Suprapubic skin (tissue), 3 donors: ENCODE measurements around the gene RPTN.

Experiments
- EP300 ChIP-seq: sonication (generic); formaldehyde crosslinking; IDR thresholded peaks from one replicate; pipeline ENCODE4 v1.6.1; 2017; ENCODE audit warnings: antibody characterized with exemption
- POLR2A ChIP-seq, 2 donors: fragments of 450-650 bp; IDR thresholded peaks; one replicate each; pipeline ENCODE4 v1.6.1; 2017; ENCODE audit warnings: antibody characterized with exemption in 2 of 2, mild to moderate bottlenecking in 2 of 2, moderate library complexity in 2 of 2
- TF ChIP-seq, protein P1 (sequence below), 2 donors: fragments of 200-600 bp in 1 of 2; fragments of 450-650 bp in 1 of 2; sonication (generic) in 1 of 2; IDR thresholded peaks; one replicate each; pipeline ENCODE4 v1.5.1; 2016 to 2019; ENCODE audit warnings: antibody characterized with exemption in 2 of 2, mild to moderate bottlenecking in 1 of 2, moderate library complexity in 1 of 2

- TF ChIP-seq EP300 (no peak), POLR2A (IDR thresholded peaks at IDR 0.05) (no peak)
- TF ChIP-seq, protein P1, sequence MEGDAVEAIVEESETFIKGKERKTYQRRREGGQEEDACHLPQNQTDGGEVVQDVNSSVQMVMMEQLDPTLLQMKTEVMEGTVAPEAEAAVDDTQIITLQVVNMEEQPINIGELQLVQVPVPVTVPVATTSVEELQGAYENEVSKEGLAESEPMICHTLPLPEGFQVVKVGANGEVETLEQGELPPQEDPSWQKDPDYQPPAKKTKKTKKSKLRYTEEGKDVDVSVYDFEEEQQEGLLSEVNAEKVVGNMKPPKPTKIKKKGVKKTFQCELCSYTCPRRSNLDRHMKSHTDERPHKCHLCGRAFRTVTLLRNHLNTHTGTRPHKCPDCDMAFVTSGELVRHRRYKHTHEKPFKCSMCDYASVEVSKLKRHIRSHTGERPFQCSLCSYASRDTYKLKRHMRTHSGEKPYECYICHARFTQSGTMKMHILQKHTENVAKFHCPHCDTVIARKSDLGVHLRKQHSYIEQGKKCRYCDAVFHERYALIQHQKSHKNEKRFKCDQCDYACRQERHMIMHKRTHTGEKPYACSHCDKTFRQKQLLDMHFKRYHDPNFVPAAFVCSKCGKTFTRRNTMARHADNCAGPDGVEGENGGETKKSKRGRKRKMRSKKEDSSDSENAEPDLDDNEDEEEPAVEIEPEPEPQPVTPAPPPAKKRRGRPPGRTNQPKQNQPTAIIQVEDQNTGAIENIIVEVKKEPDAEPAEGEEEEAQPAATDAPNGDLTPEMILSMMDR (IDR thresholded peaks at IDR 0.05) = no peak
Measured at GRCh38 chr1:152159144-152159543, at the start of gene RPTN.
